Activated T-helper 9 cell treated with anti-CD3 and anti-CD28 coated beads, Interleukin-2, amount 50 U/mL, for 16 hours (primary cell): ENCODE results near the gene SDR39U1.

Source experiments
- DNase-seq: peaks from one replicate; pipeline ENCODE4 v3.0.0-alpha.2; 2020; ENCODE audit warnings: low read depth

Gene SDR39U1

DNA sequence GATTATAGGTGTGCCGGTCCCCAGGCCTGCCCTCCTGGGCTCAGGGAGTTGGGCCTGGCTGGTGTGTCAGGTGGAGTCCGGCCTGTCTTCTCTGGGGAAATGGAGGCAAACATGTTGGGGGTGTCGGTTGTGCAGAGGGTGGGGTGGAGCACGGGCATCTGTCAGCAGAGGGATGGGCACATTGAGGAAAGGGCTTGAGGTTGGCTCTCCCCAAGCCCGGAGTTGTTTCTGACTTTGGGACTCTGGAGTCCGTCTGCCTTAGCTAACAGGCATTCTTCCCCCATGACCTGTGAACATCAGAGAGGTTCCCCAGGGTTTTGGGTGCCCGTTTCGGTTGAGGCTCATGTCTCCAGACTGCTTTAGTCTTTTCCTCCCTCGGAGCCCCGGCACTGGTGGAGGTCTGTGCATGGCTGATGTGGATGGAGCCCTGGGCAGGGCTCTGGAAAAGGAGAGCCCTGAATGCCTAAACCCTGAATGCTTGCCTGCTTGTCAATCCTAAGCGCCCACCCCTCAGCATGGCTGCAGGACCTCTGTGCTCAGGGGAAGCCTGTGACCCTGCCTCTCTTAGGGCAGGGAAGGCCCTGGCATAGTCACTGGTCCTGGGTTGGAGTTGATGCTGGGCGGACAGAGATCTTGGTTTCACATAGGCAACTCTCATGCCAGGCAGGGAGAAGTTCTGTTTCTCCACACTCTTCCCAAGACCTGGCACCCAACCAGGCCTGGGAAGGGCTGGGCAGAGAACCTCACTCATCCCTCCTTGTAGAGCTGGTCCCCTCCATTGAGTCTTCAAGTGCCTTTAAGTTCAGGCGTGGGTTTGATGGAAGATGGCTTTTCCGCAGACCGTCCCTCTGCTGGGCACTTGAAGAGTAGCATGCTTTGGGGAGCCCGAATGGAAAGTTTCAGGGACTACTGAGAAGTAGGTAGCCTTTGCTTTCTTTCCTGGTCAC, 30.9 kb downstream of the SDR39U1 start:
- DNase-seq = no peak

DNA sequence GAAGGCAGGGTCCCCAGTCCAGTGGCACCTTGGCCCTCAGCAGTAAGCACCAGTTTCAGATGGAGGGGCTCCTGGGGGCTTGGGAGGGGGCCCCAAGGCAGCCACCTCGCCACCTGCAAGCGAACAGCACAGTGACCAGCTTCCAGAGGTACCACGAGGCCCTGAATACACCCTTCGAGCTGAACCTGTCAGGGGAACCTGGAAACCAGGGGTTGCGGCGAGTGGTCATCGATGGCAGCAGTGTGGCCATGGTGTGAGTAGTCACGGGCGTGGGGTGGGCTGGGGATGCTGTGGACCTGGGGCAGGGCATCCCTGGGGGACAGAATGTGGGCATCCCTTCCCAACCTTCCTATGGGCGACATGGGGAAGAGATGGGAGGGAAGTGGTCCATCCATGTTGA, 32.6 kb downstream of the SDR39U1 start:
- DNase-seq = no peak

DNA sequence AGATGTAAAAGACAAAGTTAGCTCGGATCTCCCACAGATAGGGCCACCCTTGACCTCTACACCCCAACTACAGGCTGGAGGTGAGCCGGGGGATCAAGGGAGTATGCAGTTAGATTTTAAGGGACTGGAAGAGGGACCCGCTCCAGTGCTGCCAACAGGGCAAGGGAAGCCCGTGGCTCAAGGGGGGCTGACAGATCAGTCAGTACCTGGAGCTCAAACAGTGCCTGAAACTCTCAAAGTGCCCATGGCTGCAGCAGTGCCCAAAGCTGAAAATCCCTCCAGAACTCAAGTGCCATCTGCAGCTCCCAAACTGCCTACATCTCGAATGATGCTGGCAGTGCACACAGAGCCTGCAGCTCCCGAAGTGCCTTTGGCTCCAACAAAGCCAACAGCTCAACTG, 33.4 kb downstream of the SDR39U1 start:
- no peak for DNase-seq

DNA sequence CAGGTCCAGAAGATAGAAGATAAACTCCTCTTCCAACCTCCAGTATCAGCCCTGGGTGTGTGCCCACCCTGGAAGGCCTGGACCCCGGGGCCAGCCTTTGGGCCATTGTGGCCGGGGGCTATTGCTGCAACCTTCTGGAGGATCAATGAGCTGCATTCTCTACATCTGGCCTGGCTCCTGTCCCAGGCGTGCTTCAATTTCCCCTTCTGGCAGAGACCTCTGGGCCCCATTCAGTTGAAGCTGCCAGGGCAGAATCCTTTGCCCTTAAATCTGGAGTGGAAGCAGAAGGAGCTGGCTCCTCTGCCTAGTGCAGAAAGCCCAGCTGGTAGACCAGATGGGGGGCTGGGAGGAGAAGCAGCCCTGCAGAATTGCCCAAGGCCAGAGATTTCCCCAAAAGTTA, 33.8 kb downstream of the SDR39U1 start:
- DNase-seq = no peak

DNA sequence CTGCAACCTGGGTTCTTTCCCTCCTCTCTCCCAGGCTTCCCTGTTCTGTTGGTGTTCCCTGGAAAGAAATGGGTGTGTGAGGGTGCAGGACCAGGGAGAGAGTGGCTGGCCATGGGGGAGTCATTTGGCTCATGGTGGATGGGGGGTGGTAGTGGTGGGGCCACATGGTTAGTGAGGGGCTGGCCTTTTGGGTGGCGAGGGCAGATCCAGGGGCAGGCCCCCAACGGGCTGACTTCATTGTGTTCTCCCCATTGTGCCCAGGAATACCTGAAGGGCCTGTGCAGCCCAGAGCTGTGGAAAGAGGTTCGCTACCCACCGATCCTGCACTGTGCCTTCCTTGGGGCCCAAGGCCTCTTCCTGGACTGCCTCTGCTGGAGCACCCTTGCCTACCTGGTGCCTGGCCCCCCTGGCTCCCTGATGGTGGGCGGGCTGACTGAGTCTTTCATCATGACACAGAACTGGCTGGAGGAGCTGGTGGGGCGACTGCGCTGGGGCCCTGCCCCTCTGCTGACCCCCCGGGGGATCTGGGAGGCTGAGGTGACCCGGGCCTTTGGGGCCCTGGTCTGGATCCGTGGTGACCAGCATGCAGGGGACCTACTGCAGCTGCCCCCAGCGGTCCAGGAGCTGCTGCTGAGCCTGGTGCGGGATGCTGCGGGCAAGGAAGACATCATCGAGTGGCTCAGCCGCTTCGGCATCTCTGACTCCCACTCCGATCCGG, 34.8 kb downstream of the SDR39U1 start:
- DNase-seq = no peak

DNA sequence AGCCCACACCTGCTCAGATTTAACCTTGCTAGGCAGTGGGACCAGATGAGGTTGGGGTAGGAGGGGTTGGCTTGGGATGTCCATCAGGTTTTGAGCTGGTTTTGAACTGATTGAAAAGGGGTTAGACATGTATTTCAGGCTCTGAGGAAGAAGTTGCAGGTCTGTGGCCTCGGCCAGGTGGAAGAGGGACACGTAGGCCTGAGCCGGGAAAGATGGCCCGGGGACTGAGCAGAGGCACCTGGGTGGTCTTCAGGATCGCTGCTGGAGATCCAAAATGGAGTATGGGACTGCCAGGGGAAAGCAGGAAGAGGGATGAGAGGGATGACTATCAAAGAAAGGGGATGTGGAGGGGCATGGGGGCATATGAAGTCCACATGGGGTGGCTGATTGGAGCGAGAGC, 36.2 kb downstream of the SDR39U1 start:
- no peak for DNase-seq

DNA sequence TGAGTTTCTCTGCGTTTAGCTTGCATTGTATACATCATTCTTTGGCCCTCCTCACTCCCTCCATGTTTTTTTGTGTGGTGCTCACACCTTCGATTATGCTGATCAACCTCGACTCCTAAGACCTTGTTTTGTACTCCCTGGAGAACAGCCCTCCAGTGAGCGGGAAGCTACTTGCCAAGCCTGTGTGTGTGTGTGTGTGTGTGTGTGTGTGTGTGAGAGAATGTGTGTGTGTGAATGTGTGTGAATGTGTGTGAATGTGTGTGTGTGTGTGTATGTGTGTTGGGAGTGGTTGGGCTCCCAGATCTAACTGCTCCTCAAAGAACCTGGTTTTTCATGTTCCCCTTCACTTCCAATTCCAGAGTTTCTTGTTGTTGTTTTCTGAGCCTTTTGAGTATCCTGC, 37.8 kb downstream of the SDR39U1 start:
- DNase-seq = no peak

DNA sequence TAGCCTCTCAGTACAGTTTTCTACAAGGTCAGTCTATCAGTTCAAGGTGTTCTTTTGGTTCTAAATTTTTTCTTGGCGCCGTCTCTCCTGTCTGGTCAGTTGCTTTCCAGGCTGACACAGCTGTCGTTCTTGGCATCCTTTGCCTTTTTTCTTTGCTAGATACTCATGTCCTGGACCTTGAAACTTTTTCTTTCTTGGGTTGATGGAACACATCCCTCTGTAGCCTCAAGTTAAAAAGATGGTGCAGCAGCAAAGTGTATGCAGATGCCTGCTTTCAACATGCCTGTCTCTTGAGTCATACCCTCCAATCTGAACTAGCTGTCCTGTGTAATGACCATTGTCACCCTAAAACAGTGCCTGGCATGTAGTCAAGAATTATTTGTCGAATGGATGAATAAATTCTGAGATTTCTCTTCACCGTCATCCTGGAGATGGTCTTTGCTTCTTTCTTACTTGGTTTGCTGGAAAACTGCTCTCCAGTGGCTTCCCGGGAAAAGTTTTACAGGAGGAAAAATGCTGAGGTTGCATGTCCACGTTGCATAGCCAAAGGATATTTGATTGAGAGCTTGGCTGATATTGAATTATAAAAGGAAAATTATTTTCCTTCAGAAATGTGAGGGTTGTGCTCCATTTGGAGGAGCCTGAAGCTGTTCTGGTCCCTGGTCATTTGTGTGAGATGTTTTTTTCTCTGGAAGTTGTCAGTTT, 39.1 kb downstream of the SDR39U1 start:
- no peak for DNase-seq

DNA sequence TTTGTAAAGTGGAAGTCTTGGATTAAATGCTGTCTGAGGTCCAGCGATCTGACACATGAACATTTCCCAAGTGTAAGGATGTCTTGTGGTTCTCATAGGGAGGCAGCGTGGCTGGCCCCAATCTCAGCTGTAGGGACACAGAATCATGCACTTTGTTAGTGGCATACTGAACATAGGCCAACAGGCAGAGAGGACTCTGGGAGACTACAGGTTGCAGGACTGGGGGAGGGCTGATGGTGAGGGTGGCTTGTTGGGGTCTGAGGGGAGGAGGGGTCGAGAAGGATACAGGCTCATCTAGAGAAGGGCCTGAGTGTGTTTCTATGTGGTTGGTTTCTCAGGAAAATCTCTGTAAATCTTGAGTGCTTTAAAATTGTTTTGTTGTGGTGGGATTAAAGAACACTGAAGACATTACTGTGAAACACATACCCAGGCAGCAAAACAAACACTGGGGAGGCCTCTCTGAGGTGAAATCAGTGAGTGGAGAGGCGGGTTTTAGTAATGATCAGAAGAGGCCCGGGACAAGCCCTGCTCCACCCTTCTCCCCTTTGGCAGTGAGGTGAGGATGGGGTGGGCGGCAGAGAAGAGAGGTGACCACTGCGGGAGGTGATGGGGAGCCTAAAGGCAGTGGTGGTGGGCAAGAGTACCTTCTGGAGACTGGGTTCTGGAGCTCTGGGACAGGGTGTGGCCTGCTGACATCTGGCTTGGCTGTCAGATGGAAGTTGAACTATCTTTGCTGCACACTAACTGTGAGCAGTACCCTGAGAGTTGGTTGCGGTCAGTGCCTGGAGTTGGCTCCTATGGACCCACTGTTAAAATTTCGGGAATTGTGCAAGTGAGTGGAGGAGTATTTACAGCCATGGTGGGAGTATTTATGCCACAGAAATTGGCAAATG, 40.5 kb downstream of the SDR39U1 start:
- no peak for DNase-seq

DNA sequence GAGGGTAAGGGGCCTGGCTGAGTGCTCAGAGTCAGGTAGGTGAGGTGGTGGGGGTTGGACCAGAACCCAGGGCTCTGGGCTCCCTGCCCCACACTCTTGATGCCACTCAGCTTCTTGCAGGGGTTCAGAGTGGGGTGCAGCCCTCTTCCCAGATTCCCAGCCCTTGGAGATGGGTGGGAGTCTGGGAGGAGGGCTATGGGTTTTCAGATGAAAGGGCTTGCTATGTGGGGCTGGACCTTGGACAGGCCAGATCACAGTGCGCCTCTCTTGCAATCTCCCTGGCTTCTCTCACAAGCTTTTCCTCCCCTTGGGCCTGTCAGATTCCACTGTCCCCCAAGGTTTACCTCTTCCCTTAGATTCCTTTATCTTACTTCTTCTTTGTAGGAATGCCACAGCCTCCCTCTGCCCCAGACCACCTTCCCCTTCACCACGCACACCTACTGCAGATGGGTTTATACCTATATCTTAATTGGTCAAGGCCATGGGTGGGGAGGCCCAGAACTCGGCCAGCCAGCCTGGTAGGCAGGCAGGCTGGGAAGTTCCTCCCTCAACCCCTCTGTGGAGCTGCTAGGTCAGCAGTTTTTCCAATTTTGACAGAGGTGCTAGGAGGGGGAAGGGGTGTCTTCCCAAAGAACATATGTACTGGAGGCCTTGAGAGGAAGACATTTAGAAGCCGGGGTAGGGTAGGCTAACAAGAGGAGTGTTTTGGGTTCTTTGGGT, 42.4 kb downstream of the SDR39U1 start:
- no peak for DNase-seq

DNA sequence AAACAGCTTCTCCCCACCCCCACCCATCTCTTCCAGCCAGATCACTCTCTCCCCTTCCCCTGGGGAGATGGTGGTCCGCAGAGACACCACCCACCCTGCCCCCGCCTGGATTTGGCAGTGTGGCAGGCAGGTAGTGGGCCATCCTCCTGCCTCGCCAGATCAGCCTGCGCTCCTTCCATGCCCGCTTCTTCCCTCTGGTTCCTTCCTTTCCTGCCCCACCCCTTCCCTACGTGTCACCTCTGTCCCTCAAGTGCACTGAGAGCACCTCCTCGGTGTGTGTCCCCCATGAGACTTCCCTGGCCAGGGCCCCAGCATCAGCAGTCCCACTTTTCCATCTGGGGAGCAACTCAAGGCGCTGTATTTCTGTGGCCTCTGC, 43.1 kb downstream of the SDR39U1 start:
- no peak for DNase-seq

DNA sequence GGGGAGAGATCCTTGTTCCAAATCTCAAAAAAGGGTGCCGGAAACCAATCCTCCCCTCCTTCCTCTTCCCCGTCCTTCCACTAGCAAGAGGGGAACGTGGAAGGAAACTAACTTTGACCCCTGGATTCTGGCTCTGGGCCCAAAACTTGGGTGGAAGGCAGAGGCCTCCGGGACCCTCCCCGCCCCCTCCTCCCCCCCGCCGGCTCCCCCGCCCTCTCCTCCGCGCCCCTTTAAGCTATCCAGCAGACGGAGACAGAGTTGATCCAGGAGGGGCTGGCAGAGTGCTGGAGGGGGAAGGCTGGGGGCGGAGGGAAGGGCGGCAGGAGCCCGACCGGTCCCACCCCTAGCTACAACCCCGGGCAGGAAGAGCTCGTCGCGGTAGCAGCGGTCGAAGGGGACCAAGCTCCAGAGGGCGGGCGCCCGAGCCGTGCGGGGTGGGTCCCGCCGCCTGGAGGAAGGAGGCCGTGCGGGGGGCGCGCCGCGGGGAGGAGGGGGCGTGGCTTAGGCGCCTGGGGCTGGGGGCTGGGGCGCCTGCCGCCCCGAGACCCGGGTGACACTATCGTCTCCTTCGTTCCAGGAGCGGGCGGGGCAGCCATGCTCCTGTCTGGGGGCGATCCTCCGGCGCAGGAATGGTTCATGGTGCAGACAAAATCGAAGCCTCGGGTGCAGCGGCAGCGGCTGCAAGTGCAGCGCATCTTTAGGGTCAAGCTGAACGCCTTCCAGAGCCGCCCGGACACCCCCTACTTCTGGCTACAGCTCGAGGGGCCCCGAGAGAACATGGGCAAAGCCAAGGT, 43.7 kb downstream of the SDR39U1 start, which contains the start of gene NYNRIN:
NYNRIN (plus strand) TSS at position 351 of the 794 bp plus-strand sequence; CDS start at position 595, 244 bp downstream.
- no peak for DNase-seq

DNA sequence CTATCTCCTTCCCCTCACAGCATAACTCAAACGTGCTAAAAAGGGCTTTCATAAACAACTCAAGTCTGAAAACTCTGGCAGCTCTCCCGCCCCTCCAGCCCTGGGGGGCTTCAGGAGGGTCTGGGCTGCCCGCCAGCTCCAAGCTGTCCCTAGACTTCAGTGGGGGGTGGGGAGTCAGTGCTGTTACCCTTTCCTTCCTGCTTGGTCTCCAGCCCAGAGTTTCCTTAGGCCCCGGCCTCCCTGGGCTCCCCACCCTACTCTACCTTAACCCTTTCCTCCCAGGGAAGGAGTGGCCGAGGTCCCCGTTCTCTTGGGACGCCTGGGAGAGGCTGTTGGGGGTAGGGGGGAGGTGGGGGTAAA, 44.3 kb downstream of the SDR39U1 start:
- no peak for DNase-seq

DNA sequence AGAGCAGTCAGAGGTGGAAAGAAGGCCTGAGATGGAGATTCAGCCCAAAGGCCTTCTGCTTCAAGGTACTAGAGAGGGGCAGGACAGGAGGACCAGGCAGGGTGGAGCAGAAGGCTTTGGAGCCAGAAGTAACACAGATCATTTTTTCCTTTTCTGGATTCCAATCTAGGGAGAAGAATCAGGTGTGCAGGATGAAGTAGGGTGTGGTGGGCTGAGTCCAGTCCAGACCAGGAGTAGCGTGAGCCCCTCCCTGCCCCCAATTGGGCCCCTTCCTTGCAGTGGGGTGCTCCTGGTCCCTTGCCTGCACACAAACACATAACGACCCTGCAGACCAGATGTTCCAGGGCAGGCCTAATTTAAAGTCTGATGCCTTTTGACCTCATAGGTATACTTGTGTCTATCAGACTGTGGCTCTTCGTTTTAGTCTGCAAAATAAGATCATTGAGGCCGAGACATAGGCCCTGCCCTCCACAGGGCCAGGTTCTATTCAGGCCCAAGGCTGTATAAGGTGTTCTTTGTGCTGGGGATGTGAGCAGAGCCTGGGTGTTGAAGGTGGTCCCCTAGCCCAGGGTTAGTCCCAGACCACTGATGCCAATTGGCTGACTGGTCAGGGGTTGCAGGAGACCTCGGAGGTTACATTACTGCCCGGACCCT, 44.8 kb downstream of the SDR39U1 start:
- DNase-seq = no peak

DNA sequence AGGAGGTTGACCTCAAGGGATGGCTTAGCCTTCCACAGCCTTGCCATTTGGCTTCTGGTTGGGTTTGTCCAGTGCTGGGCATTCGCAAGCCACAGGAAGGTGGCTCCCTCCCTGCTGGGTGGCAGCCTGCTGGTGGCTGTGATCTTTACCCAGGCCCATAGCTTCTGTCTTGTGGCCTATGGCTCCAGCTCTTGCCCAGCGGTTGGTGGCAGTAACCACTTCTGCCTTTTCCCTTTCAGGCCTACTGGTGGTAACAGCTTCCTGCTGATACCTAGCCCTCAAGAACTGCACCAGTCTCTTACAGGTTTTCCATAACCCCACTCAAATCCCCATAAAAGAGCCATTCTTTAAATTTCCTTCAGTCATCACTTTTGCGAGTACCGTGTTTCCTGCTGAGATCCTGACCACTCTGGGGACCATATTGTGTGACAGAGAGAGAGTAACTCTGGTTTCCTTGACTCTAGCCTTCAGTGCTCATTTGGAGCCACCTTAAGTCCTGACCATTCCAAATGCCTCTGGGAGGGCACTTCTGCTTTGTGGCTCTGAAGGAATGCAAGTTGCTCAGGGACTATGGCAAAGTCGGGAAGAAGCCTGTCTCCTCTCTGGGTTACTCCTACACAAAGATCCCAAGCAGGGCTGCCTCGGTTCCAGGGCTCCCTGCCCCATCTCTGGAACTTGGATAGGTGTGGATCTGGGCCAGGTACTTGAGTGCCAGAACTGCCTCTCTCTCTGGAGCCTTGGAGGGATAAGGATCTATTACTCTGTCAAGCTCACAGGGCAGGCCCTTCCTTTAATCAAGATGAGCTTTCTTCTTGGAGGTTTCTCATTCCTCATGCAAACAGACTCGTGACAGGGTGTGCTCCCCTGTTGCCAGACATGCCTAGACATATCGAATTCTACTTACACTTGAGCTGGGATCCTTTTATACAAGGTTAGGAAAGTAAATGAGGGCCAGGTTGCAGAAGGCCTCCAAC, 46.7 kb downstream of the SDR39U1 start:
- DNase-seq = no peak

DNA sequence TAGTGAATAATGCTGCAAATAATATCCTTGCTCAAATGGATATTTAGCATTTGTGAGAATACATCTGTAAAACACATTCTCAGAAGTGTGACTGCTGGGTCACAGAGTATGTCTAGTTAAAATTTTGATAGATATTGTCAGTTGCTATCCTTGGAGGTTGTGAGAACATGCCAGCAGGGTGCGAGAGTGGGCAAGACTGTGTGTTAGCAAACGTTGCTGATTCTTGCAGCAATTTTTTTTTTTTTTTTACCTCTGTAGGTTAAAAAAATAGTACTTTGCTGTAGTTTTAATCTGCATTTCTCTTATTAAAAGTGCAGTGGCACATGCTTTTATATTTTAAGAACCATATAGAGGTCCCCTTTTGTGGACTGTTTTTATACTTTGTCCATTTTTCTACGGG, 48.3 kb downstream of the SDR39U1 start:
- DNase-seq = no peak

DNA sequence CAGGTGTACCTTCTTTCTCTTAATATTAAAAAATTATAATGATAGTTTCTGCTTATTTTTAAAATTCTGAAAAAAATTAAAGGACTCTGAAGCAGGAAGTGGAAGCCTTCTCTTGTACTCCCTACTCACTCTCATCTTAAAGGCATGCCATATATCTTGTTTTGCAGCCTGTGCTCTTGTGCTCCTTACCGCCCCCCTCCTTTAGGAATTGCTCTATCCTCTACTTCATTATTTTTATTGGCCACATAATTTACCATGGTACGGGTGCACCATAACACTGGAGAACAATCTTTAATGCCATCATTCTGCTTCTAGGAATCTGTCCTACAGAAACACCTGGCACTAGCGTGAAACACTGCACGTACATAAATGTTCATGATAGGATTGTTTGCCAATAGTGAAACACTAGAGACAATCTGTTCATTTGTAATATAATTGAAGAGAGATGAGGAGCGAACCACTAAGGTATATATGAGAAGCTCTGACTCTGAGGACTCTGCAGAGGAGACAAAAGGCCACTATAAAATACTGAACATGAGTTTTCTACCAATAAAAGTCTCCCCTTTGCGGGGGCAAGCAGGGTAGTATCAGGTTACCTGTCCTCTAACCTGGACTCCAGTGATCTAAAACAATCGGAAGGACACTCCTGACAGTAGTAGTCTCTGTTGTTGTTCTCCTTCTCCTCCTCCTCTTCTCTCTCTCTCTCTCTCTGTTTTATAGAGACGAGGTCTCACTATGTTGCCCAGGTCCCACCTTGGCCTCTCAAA, 50.1 kb downstream of the SDR39U1 start:
- no peak for DNase-seq
